ENCODE results near the gene TMEM63A. TPM values are rescaled to one million over a fixed set of nuclear protein-coding genes. Genes with fewer than 3 reads are reported as not detected.

Gene TMEM63A
- polyA plus RNA-seq, 1 donor from 2014 or later, result not detected

- Histone ChIP-seq H3K27me3 (ENCODE audit: insufficient read depth, low read depth, low read length) (no peaks in the 10 kb centered on the region), H2AFZ (ENCODE audit: low read depth, low read length) (no peak overlapping the region), H3K9me2 (ENCODE audit: insufficient read depth, low read length) (no peaks in the 10 kb centered on the region), H4K20me1 (ENCODE audit: insufficient read depth) (no peaks in the 10 kb centered on the region), H3K9me3 (ENCODE audit: low read length) (no peaks in the 10 kb centered on the region), H3K36me3 (ENCODE audit: insufficient read depth, low read length) (no peaks in the 10 kb centered on the region), H3K4me2 (ENCODE audit: low read length) (no peak overlapping the region), H3F3A (ENCODE audit: insufficient read depth, low read length, poor library complexity, severe bottlenecking) (no peaks in the 10 kb centered on the region), H3K79me2 (replicated peaks; ENCODE audit: insufficient read depth, low read length) (no peaks in the 10 kb centered on the region), H3K9ac (ENCODE audit: low read length) (no peak overlapping the region), H3K27ac (ENCODE audit: low read length) (no peak overlapping the region), H3K4me3 (ENCODE audit: low read length) (no peak overlapping the region)
- TF ChIP-seq, protein P1, sequence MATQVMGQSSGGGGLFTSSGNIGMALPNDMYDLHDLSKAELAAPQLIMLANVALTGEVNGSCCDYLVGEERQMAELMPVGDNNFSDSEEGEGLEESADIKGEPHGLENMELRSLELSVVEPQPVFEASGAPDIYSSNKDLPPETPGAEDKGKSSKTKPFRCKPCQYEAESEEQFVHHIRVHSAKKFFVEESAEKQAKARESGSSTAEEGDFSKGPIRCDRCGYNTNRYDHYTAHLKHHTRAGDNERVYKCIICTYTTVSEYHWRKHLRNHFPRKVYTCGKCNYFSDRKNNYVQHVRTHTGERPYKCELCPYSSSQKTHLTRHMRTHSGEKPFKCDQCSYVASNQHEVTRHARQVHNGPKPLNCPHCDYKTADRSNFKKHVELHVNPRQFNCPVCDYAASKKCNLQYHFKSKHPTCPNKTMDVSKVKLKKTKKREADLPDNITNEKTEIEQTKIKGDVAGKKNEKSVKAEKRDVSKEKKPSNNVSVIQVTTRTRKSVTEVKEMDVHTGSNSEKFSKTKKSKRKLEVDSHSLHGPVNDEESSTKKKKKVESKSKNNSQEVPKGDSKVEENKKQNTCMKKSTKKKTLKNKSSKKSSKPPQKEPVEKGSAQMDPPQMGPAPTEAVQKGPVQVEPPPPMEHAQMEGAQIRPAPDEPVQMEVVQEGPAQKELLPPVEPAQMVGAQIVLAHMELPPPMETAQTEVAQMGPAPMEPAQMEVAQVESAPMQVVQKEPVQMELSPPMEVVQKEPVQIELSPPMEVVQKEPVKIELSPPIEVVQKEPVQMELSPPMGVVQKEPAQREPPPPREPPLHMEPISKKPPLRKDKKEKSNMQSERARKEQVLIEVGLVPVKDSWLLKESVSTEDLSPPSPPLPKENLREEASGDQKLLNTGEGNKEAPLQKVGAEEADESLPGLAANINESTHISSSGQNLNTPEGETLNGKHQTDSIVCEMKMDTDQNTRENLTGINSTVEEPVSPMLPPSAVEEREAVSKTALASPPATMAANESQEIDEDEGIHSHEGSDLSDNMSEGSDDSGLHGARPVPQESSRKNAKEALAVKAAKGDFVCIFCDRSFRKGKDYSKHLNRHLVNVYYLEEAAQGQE (IDR thresholded peaks at IDR 0.05; ENCODE audit: borderline replicate concordance), result no peak
- TF ChIP-seq EZH2 (IDR thresholded peaks at IDR 0.05; ENCODE audit: borderline replicate concordance, insufficient read depth, low read length, poor library complexity, severe bottlenecking) (no peak), POLR2AphosphoS5 (IDR thresholded peaks at IDR 0.05) (no peak)
These were observed 23.0 kb downstream of the TMEM63A start for GRCh38 chr1:225859151-225859550.

DNA sequence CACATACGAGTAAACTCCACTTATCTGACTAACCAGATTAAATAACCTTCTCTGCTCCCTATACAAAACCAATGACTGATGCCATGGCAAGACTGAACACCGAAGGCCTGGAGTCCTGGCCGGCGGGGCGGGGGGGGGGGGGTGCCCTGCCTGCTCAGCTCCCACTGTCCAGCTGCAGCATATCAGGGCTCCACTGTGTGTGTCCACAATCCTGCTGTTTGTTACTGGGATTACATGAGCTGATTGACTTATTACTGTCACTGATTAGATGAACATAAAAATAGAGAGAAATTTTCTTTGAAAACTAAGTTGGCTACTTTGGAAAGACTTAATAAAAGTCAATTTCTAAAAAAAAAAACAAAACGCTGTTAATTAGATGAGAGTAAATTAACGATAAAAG, 24.9 kb downstream of the TMEM63A start:
- H3K4me2 ChIP-seq (ENCODE audit: low read length), result no peak overlapping the region
- no peak for TF ChIP-seq TAF1 (IDR thresholded peaks at IDR 0.05; ENCODE audit: low read depth)
- TF ChIP-seq, protein P2, sequence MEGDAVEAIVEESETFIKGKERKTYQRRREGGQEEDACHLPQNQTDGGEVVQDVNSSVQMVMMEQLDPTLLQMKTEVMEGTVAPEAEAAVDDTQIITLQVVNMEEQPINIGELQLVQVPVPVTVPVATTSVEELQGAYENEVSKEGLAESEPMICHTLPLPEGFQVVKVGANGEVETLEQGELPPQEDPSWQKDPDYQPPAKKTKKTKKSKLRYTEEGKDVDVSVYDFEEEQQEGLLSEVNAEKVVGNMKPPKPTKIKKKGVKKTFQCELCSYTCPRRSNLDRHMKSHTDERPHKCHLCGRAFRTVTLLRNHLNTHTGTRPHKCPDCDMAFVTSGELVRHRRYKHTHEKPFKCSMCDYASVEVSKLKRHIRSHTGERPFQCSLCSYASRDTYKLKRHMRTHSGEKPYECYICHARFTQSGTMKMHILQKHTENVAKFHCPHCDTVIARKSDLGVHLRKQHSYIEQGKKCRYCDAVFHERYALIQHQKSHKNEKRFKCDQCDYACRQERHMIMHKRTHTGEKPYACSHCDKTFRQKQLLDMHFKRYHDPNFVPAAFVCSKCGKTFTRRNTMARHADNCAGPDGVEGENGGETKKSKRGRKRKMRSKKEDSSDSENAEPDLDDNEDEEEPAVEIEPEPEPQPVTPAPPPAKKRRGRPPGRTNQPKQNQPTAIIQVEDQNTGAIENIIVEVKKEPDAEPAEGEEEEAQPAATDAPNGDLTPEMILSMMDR (IDR thresholded peaks at IDR 0.05; ENCODE audit: poor library complexity, severe bottlenecking), result no peak
- no peak for TF ChIP-seq MXI1 (conservative IDR thresholded peaks at IDR 0.05; ENCODE audit: poor library complexity, severe bottlenecking)
- TF ChIP-seq EZH2 (IDR thresholded peaks at IDR 0.05; ENCODE audit: borderline replicate concordance, insufficient read depth, low read length, poor library complexity, severe bottlenecking), result no peak
- TF ChIP-seq EP300 (conservative IDR thresholded peaks at IDR 0.05; ENCODE audit: poor library complexity, severe bottlenecking), result no peak
- no peaks in the 10 kb centered on the region for H3K79me2 ChIP-seq (replicated peaks; ENCODE audit: insufficient read depth, low read length)
- no peaks in the 10 kb centered on the region for H3K36me3 ChIP-seq (ENCODE audit: insufficient read depth, low read length)
- no peak overlapping the region for H3K9ac ChIP-seq (ENCODE audit: low read length)
- H3K9me3 ChIP-seq (ENCODE audit: low read length), result no peaks in the 10 kb centered on the region
- H3K27ac ChIP-seq (ENCODE audit: low read length), result no peak overlapping the region
- H3K4me3 ChIP-seq (ENCODE audit: low read length), result no peak overlapping the region
- no peaks in the 10 kb centered on the region for H4K20me1 ChIP-seq (ENCODE audit: insufficient read depth)
- H2AFZ ChIP-seq (ENCODE audit: low read depth, low read length), result no peak overlapping the region
- H3K27me3 ChIP-seq (ENCODE audit: insufficient read depth, low read depth, low read length), result no peaks in the 10 kb centered on the region
- no peaks in the 10 kb centered on the region for H3K9me2 ChIP-seq (ENCODE audit: insufficient read depth, low read length)
- H3F3A ChIP-seq (ENCODE audit: insufficient read depth, low read length, poor library complexity, severe bottlenecking), result no peaks in the 10 kb centered on the region

GRCh38 chr1:225855503-225856300, 26.5 kb downstream of the TMEM63A start:
- Histone ChIP-seq H3K9me2 (ENCODE audit: insufficient read depth, low read length) (no peaks in the 10 kb centered on the region), H3K9ac (ENCODE audit: low read length) (no peak overlapping the region), H2AFZ (ENCODE audit: low read depth, low read length) (no peak overlapping the region), H3K27me3 (ENCODE audit: insufficient read depth, low read depth, low read length) (no peaks in the 10 kb centered on the region), H3K36me3 (ENCODE audit: insufficient read depth, low read length) (no peaks in the 10 kb centered on the region), H4K20me1 (ENCODE audit: insufficient read depth) (no peaks in the 10 kb centered on the region), H3K4me3 (ENCODE audit: low read length) (no peak overlapping the region), H3K79me2 (replicated peaks; ENCODE audit: insufficient read depth, low read length) (no peaks in the 10 kb centered on the region), H3K9me3 (ENCODE audit: low read length) (no peaks in the 10 kb centered on the region), H3F3A (ENCODE audit: insufficient read depth, low read length, poor library complexity, severe bottlenecking) (no peaks in the 10 kb centered on the region), H3K27ac (ENCODE audit: low read length) (no peak overlapping the region), H3K4me2 (ENCODE audit: low read length) (no peak overlapping the region)
- TF ChIP-seq, protein P2 (IDR thresholded peaks at IDR 0.05; ENCODE audit: poor library complexity, severe bottlenecking), result no peak
- TF ChIP-seq, protein P1 (IDR thresholded peaks at IDR 0.05; ENCODE audit: borderline replicate concordance), result no peak
- TF ChIP-seq MXI1 (conservative IDR thresholded peaks at IDR 0.05; ENCODE audit: poor library complexity, severe bottlenecking), result no peak
- no peak for TF ChIP-seq RAD21 (conservative IDR thresholded peaks at IDR 0.05)
- no peak for TF ChIP-seq POLR2AphosphoS5 (IDR thresholded peaks at IDR 0.05)
- no peak for TF ChIP-seq SMC3 (conservative IDR thresholded peaks at IDR 0.05; ENCODE audit: poor library complexity)
- TF ChIP-seq EZH2 (IDR thresholded peaks at IDR 0.05; ENCODE audit: borderline replicate concordance, insufficient read depth, low read length, poor library complexity, severe bottlenecking), result no peak
- TF ChIP-seq EP300 (conservative IDR thresholded peaks at IDR 0.05; ENCODE audit: poor library complexity, severe bottlenecking), result no peak
